ENCODE measurements around the gene SAG. TPM values are rescaled to one million over a fixed set of nuclear protein-coding genes. Genes with fewer than 3 reads are reported as not detected.
A peak's percentile ranks its signal among the peaks of the same experiment; 100 is the strongest.

Gene SAG
- total and polyA plus RNA-seq, 2 experiments from 2014 or later, result not detected

DNA sequence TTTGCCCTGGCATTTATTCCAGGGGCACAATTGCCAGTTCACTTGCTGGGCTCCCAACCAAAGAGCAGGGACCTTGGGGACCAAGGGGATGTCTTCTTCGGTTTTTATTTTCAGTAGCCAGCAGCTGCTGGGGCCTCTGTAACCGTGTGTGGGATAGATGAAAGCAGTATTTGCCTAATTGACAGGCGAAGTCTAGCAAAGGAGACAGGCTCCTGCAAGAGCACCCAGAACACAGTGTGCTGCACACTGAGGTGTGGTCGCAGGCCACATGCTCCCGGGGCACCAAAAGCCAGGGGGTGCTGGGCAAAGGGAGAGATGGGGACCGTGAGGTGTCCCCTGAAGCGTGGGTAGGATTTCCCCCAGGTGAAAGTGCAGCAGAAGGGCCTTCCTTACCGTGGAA is 5.3 kb downstream of the SAG start (continued):
- no peak for TF ChIP-seq ZNF331 (CRISPR knock-in tag; IDR thresholded peaks at IDR 0.05; ENCODE audit: low read depth)
- no peak for TF ChIP-seq CREB1 (CRISPR knock-in tag; IDR thresholded peaks at IDR 0.05; ENCODE audit: low read depth)
- no peak for TF ChIP-seq STAT1 (IDR thresholded peaks at IDR 0.05; ENCODE audit: unreplicated experiment)
- no peak for TF ChIP-seq EZH2 (IDR thresholded peaks at IDR 0.05; ENCODE audit: low read depth, unreplicated experiment)

DNA sequence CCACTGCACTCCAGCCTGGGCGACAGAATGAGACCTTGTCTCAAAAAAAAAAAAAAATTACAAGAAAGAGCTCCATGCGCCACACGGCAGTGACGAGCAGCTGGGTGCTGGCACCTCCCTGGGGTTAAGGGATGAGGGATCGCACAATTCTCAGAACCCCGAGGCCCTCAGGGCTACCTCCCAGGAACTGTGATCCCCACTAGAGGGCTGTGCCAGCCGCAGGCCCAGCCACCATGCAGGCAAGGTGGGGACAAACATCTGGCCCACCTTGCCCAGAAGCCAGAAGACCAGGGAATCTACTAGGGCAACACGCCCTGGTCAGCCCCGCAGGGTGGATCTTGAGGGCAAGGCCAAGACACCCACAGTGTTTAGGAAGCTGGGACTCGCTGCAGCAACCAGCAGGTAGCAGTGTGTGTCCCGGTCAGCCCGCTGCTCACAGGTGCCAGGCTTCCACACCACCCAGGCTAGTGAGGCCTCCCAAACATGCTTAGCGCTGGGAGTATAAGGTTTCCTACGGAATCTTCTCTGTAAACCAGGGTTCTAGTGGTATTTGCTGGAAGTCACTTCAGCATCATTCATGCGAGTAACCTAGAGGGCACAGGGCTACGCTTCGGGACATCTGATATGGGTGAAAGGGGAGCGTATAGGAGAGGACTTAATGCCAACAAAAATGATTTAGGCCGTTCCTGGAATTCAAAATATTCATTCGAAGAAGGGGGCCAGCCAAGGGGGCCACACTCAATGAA is 6.7 kb downstream of the SAG start:
- Histone ChIP-seq H3F3A (replicated peaks; ENCODE audit: low read depth) (no peaks in the 10 kb centered on the region), H4K20me1 (replicated peaks; ENCODE audit: insufficient read depth) (no peaks in the 10 kb centered on the region), H3K79me2 (replicated peaks; ENCODE audit: insufficient read depth) (no peaks in the 10 kb centered on the region), H3K27me3 (ENCODE audit: insufficient read depth) (no peaks in the 10 kb centered on the region), H3K9me2 (ENCODE audit: insufficient read depth) (no peaks in the 10 kb centered on the region), H3K4me2 (no peak overlapping the region), H2AFZ (peak overlapping the region; percentile 23; the same call in 1 of the 2 replicates), H3K27ac (ENCODE audit: low read depth) (no peak overlapping the region), H3K36me3 (ENCODE audit: insufficient read depth) (no peaks in the 10 kb centered on the region), H3K4me3 (no peak overlapping the region), H3K4me1 (ENCODE audit: insufficient read depth) (no peaks in the 10 kb centered on the region)
- Mint-ChIP-seq H3K27me3 (ENCODE audit: insufficient read depth, low read depth, poor library complexity) (no peaks in the 10 kb centered on the region), H3K4me1 (no peaks in the 10 kb centered on the region), H3K27ac (no peak overlapping the region), H3K4me3 (no peak overlapping the region), H3K9me3 (no peaks in the 10 kb centered on the region), H3K36me3 (ENCODE audit: low read depth) (no peaks in the 10 kb centered on the region)
- DNase-seq (ENCODE audit: low spot score) (no peak), ATAC-seq (peak; percentile 49)
- TF ChIP-seq, protein P1, sequence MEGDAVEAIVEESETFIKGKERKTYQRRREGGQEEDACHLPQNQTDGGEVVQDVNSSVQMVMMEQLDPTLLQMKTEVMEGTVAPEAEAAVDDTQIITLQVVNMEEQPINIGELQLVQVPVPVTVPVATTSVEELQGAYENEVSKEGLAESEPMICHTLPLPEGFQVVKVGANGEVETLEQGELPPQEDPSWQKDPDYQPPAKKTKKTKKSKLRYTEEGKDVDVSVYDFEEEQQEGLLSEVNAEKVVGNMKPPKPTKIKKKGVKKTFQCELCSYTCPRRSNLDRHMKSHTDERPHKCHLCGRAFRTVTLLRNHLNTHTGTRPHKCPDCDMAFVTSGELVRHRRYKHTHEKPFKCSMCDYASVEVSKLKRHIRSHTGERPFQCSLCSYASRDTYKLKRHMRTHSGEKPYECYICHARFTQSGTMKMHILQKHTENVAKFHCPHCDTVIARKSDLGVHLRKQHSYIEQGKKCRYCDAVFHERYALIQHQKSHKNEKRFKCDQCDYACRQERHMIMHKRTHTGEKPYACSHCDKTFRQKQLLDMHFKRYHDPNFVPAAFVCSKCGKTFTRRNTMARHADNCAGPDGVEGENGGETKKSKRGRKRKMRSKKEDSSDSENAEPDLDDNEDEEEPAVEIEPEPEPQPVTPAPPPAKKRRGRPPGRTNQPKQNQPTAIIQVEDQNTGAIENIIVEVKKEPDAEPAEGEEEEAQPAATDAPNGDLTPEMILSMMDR (conservative IDR thresholded peaks at IDR 0.05; ENCODE audit: low read depth in 2 of 2), result 0 out of 4 replicates have a peak, but pooled peaks of 1 of the 2 experiments have one; percentile 3
- TF ChIP-seq STAT1 (IDR thresholded peaks at IDR 0.05; ENCODE audit: unreplicated experiment), result no peak

DNA sequence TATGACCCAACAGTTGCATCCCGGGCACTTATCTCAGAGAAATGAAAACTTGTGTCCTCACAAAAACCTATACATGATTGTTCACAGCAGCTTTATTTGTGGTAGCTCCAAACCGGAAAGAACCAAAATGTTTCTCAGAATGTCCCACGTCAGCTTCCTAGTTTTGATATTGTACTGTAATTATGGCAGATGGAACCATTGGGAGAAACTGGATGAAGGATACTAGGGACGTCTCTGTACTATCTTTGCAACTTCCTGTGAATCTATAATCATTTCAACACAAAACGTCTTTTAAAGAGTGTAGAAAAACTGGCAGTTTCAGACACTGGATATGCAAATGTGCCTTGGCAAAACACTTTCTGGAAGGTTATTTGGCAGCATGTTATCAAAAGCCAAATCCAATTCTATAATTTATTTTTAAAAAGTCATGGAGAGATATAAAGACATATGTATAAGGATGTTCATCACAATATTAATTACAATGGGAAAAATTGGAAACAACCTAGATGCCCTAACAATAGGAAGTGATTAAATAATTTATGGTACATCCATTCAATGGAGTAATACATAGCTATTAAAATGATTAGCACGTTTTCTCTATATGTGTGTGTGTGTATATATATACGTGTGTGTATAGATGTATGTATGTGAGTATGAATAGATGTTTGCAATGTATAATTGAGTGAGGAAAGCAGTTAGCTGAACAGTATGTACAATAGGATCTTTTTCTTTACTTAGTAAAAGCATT is 9.8 kb downstream of the SAG start:
- no peak overlapping the region for H3K27ac Mint-ChIP-seq
- Histone ChIP-seq H3K4me1 (ENCODE audit: insufficient read depth) (no peaks in the 10 kb centered on the region), H3F3A (replicated peaks; ENCODE audit: low read depth) (no peaks in the 10 kb centered on the region), H3K27me3 (ENCODE audit: insufficient read depth) (no peaks in the 10 kb centered on the region), H3K27ac (ENCODE audit: low read depth) (no peak overlapping the region), H2AFZ (no peak overlapping the region), H3K79me2 (replicated peaks; ENCODE audit: insufficient read depth) (no peaks in the 10 kb centered on the region), H3K9me2 (ENCODE audit: insufficient read depth) (no peaks in the 10 kb centered on the region), H3K4me3 (no peak overlapping the region), H4K20me1 (replicated peaks; ENCODE audit: insufficient read depth) (no peaks in the 10 kb centered on the region), H3K36me3 (ENCODE audit: insufficient read depth) (no peaks in the 10 kb centered on the region), H3K4me2 (no peak overlapping the region)
- no peaks in the 10 kb centered on the region for H3K27me3 Mint-ChIP-seq (ENCODE audit: insufficient read depth, low read depth, poor library complexity)
- H3K9me3 Mint-ChIP-seq, result no peaks in the 10 kb centered on the region
- no peak overlapping the region for H3K4me3 Mint-ChIP-seq
- no peak for ATAC-seq
- H3K36me3 Mint-ChIP-seq (ENCODE audit: low read depth), result no peaks in the 10 kb centered on the region
- no peak for DNase-seq (ENCODE audit: low spot score)
- no peaks in the 10 kb centered on the region for H3K4me1 Mint-ChIP-seq
- TF ChIP-seq, protein P2, sequence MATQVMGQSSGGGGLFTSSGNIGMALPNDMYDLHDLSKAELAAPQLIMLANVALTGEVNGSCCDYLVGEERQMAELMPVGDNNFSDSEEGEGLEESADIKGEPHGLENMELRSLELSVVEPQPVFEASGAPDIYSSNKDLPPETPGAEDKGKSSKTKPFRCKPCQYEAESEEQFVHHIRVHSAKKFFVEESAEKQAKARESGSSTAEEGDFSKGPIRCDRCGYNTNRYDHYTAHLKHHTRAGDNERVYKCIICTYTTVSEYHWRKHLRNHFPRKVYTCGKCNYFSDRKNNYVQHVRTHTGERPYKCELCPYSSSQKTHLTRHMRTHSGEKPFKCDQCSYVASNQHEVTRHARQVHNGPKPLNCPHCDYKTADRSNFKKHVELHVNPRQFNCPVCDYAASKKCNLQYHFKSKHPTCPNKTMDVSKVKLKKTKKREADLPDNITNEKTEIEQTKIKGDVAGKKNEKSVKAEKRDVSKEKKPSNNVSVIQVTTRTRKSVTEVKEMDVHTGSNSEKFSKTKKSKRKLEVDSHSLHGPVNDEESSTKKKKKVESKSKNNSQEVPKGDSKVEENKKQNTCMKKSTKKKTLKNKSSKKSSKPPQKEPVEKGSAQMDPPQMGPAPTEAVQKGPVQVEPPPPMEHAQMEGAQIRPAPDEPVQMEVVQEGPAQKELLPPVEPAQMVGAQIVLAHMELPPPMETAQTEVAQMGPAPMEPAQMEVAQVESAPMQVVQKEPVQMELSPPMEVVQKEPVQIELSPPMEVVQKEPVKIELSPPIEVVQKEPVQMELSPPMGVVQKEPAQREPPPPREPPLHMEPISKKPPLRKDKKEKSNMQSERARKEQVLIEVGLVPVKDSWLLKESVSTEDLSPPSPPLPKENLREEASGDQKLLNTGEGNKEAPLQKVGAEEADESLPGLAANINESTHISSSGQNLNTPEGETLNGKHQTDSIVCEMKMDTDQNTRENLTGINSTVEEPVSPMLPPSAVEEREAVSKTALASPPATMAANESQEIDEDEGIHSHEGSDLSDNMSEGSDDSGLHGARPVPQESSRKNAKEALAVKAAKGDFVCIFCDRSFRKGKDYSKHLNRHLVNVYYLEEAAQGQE (IDR thresholded peaks at IDR 0.05; ENCODE audit: unreplicated experiment), result no peak
- TF ChIP-seq EZH2phosphoT487 (IDR thresholded peaks at IDR 0.05; ENCODE audit: unreplicated experiment) (no peak), ZNF114 (CRISPR knock-in tag; IDR thresholded peaks at IDR 0.05) (no peak), POLR2AphosphoS5 (IDR thresholded peaks at IDR 0.05; ENCODE audit: low read depth) (no peak), NANOG (IDR thresholded peaks at IDR 0.05; ENCODE audit: borderline replicate concordance) (no peak), CREB1 (CRISPR knock-in tag; IDR thresholded peaks at IDR 0.05; ENCODE audit: low read depth) (no peak), STAT1 (IDR thresholded peaks at IDR 0.05; ENCODE audit: unreplicated experiment) (no peak), EZH2 (IDR thresholded peaks at IDR 0.05; ENCODE audit: low read depth, unreplicated experiment) (no peak), ZNF331 (CRISPR knock-in tag; IDR thresholded peaks at IDR 0.05; ENCODE audit: low read depth) (no peak)
- TF ChIP-seq, protein P1 (conservative IDR thresholded peaks at IDR 0.05; ENCODE audit: low read depth in 2 of 2), result no peak
- TF ChIP-seq, protein P3, sequence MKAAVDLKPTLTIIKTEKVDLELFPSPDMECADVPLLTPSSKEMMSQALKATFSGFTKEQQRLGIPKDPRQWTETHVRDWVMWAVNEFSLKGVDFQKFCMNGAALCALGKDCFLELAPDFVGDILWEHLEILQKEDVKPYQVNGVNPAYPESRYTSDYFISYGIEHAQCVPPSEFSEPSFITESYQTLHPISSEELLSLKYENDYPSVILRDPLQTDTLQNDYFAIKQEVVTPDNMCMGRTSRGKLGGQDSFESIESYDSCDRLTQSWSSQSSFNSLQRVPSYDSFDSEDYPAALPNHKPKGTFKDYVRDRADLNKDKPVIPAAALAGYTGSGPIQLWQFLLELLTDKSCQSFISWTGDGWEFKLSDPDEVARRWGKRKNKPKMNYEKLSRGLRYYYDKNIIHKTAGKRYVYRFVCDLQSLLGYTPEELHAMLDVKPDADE (IDR thresholded peaks at IDR 0.05), result no peak
